GM12873 (cell line): Measurements from ENCODE around the gene KIAA0930.

Experiments used
- CTCF ChIP-seq: IDR thresholded peaks from 2 replicates; pipeline ENCODE4 v1.5.1; 2012; ENCODE audit warnings: low read depth, mild to moderate bottlenecking, moderate library complexity, low read length, control low read depth; ENCODE audit not compliant: insufficient read depth; ENCODE audit errors: missing control alignments

The KIAA0930 gene

GRCh38 chr22:45200860-45201511 lies 39.7 kb downstream of the KIAA0930 start:
- no peak for TF ChIP-seq CTCF

GRCh38 chr22:45200230-45200629 lies 40.5 kb downstream of the KIAA0930 start:
- no peak for TF ChIP-seq CTCF

- no peak for TF ChIP-seq CTCF
These were observed 41.0 kb downstream of the KIAA0930 start for GRCh38 chr22:45199723-45200122.

- no peak for TF ChIP-seq CTCF
These were observed 42.3 kb downstream of the KIAA0930 start for GRCh38 chr22:45198463-45198795.

GRCh38 chr22:45197606-45198462 lies 42.9 kb downstream of the KIAA0930 start:
- no peak for TF ChIP-seq CTCF

- no peak for TF ChIP-seq CTCF
These were observed 43.6 kb downstream of the KIAA0930 start for GRCh38 chr22:45196926-45197605.

GRCh38 chr22:45196308-45196707 lies 44.4 kb downstream of the KIAA0930 start:
- TF ChIP-seq CTCF, result no peak
